Right kidney (tissue), 1 donor: ENCODE measurements around the gene GRIN2C.
A peak's percentile ranks its signal among the peaks of the same experiment; 100 is the strongest.

ENCODE experiments used
- DNase-seq: peaks from one replicate; pipeline ENCODE4 v3.0.0-alpha.2; 2016

Gene GRIN2C

GRCh38 chr17:74846621-74847020 is 13.1 kb downstream of the GRIN2C start:
- DNase-seq: no peak

GRCh38 chr17:74843352-74843627 is 16.4 kb downstream of the GRIN2C start:
- no peak for DNase-seq

- DNase-seq: peak; percentile 91
Observed at GRCh38 chr17:74842599-74843351, 16.9 kb downstream of the GRIN2C start.

- DNase-seq: no peak
Observed at GRCh38 chr17:74842146-74842598, 17.5 kb downstream of the GRIN2C start.

DNA sequence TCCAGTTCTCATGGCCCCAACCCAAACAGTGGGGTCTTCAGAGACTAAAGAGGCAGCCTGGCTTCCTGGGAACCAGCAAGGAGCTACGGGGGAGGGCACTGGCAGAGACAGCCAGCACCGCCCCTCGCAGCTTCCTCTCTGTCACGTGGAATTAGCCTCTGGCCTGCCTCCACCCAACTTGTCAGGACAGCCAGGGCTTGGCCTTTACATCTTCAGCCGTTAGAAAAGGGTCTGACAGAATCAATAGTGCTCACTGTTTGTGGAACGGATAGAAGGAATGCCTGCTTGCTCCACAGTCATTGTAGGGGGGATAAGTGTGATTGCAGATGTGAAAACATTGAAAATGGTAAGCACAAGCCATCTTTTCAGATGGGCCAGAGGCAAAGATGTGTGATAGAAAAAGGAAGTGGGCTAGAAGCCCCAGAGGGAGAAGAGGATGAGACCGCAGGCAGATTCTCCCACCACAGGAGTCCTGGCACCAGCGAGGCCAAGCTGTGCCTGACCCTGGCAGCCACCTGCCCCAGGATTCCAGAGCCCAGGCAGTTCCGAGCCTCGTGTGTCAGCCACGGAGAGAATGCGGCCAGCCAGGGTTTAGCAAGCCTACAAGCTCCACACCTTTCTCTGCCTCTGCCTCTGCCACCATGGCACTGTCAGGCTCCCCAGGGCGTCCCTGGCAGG is 18.6 kb downstream of the GRIN2C start:
- DNase-seq: no peak

GRCh38 chr17:74839990-74840852 is 19.5 kb downstream of the GRIN2C start:
- no peak for DNase-seq

DNA sequence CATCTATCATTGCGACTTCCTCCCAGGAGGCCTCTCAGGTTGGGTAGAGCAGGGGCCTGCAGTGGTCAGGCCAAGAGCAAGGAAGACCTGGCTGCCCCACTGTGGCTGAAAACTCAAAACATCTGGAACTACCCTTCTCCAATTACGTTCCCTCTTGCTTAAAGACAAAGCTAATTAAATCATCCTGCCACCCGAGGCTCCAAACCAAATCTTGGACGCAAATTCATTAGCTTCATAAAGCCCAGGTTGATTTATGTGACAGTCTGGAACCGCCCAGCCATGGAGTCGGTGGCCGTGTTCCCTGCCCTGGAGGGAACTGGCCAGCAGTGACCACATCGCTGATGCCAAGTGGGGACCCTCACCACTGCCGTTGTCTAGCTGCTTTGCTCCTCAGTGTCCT is 21.4 kb downstream of the GRIN2C start:
- no peak for DNase-seq

DNA sequence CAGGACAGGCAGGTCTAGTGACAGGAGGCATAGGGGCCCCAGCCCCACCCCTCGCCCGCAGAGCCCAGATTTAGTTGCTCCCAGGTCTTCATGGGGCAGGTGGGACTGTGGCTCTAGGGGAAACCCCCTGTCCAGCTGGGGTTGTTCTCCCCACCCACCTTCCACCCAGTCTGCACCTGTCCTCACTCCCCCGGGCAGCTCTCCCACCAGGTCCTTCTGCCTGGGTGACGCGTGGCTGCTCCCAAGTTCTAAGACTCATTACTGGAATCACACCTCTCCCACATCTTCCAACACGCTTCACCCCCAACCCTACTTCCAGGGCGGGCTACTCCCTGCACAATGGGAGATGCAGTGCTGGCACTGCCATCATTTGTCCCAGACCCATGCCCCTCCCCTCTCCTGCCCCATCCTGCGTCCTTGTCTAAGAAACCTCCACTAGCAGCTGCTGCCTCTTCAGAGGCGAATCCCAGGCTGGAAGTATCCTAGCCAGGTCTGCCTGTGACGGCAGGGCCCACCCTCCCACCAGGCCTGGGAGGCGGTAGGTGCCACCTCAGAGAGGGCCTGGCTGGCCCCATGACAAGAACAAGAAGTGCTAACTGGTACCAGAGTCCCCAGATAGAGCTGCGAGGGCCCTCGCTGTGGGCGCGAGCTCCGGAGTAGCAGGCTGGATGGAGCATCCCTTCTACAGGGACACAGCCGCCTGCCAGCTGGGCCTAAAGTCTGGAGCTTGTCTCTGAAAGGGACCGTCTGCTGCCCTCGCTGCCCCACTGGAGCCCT is 22.8 kb downstream of the GRIN2C start:
- no peak for DNase-seq

- DNase-seq: no peak
Observed at GRCh38 chr17:74836191-74836590, 23.5 kb downstream of the GRIN2C start.

- peak; percentile 55 for DNase-seq
Observed at GRCh38 chr17:74833501-74834377, 25.9 kb downstream of the GRIN2C start.

GRCh38 chr17:74832421-74832820 is 27.3 kb downstream of the GRIN2C start:
- no peak for DNase-seq

DNA sequence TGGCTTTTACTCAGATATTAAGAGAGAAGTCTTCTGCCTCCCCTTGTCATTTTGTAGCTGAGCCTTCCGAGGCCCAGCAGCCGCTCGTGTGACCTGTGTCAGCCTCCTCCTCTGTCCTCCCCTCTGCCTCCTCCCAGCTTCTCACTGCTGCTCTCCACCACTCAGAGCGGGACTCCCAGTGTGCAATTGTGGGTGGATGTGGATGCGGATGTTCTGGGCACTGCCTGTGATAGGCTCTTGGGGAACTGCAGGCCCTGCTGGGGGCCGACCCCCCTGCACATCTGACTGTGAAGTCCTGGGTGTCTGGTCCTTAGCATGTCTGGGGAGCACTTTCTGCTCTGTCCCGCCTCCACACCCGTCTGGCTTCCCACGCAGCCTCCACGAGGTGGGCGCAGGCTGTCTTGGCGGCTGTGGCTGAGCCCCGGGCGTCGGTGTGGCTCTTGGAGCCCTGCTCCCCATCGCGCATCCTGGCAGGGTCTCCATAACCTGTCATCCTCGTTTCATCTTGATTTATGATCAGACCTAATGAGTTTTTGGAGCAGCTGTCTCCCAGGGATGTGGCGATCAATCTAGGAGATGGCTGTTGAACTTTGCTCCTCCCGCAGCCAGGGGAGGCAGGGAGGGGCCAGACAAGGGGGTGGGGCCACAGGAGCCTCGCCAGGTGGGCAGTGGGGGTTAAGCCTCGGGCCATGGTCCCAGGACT is 28.1 kb downstream of the GRIN2C start:
- no peak for DNase-seq

GRCh38 chr17:74830861-74831260 is 28.8 kb downstream of the GRIN2C start:
- no peak for DNase-seq

DNA sequence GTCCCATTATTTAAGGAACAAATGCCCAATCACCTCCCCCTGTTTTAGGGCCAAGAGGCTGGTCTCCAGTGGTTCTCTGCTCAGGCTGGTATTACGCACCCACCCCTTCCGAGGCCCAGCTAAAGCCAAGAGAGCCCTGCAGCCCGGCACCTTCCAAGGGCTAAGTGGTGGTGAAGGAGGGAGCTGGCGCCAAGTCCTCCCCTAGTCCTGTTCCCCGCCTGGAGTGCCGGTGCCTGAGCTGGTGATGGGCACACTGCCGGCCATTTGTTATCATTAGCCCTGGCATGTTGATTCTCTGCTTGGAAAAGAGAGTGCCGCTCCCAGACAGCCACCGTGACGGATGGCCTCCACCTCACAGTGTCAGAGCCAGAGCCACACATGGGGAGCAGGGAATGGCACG is 31.9 kb downstream of the GRIN2C start:
- DNase-seq: no peak

- no peak for DNase-seq
Observed at GRCh38 chr17:74825952-74826719, 33.5 kb downstream of the GRIN2C start.

DNA sequence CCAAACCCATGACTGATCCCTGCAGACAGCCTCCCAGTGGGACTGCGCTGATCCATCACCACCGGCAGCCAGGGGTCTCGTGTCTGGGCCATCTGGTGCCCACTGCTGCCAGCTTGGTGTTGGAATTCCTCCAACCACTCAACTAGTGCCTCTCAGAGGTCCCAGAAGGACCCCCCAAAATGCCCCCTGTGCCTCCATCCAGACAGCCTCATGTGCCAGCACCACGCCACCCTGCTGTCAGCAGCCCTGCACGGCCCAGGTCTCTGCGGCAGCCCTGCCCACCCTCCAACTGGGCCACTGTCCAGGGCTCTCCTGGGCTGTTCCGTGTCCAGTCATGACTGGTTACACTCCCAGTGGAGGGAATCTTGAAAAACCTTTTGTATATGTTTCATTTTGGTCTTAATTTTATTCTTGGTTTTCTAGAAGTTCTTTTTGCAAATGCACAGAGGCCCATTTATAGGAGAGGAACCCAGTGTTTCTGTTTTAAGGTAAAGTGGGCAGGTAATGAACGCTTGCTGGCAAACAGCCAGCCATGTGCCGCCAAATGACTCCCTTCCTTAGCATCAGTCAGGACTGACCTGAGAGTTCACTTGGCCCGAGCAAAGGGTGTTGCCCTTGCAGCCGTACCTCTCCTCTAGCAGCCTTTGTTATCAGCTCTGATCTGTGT is 34.6 kb downstream of the GRIN2C start:
- no peak for DNase-seq

DNA sequence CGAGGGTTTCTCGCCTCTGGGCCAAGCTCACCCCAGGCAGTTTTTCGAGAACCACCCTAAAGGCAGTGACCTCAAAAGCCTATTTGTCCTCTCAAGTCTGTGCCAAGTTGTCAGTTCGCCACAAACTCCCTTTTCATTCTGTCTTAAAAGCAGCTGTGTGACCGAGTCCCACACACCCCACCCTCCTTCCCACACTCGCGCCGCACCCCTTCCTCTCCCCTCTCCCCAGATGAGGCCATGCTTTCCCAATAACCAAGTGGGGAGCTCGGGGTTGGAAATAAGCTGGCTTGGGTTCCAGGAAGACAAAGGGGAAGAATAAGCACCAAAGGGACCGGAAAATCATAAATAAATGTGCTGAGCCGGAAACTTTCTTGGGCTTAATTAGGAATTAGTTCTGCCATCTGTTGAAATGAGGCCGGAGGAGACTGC is 36.7 kb downstream of the GRIN2C start:
- DNase-seq: no peak

GRCh38 chr17:74822335-74822938 is 37.2 kb downstream of the GRIN2C start:
- no peak for DNase-seq
